HG03045 (cell line): Measurements from ENCODE around the gene PTPRJ.

Source experiments
- ATAC-seq: cut with Tn5 transposase; IDR thresholded peaks from one replicate; pipeline ENCODE4 v1.9.1; 2021; ENCODE audit warnings: mild to moderate bottlenecking, moderate library complexity; ENCODE audit not compliant: unreplicated experiment

Gene PTPRJ

DNA sequence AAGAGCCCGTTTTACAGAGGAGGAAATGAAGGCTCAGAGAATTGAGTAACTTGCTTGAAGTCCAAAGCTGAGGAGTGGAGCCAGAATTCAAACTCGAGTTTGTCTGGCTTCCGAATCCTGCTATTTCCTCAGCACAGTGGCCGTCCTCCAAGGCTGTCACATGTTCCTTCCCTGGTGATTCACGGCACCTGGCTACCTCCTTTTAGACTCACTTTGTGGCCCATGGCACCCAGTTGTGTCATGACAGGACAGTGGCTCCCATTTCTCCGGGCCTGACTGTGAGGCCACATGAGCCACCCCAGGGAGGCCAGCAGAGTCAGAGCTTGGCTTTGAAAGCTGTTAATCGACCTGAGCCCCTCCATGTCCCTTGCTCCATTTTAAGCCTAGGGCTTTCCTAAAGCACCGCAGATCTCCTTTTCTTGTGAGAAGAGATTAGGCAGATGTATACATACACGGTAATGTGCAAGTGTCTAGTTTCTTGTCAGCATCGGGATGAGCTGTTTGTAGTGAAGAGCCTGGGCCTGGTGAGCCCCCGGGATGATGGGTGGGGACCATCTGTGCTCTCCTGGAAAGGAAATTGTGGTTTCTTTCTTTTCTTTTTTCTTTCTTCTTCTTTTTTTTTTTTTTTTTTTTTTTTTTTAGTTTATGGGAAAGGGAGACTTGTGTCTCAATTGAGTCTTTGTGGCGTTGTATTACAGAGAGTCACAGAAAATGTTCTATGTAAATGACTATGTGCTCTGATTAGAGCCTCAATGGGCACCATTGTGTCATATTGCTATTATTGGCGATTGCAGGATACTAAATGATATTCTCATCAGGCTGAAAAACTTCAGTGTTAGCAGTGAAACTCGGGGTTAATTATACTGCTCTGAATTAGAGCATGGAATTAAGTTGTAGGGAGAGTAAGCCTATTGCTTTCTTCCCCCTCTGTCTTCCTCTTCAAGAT is 54.8 kb downstream of the PTPRJ start:
- no peak for ATAC-seq

GRCh38 chr11:48036011-48036410 is 55.7 kb downstream of the PTPRJ start:
- no peak for ATAC-seq

DNA sequence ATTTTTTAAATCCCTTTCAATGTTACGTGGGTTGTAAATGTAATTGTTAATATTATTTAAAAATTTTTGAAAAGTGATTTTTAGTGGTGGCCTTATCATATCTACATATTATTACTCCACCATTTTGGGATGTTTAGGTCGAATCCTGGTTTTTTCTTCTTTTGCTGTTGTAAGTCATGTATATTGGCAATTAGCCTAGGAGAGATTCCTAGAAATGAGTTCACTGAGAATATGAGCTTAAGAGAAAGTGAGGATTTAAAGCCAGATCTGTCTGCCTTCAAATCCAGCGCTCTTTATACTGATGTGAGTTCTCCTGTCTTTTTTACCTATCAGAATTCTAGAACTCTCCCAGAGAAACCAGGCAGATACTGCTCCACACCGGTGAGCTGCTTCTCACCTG is 56.1 kb downstream of the PTPRJ start:
- no peak for ATAC-seq

DNA sequence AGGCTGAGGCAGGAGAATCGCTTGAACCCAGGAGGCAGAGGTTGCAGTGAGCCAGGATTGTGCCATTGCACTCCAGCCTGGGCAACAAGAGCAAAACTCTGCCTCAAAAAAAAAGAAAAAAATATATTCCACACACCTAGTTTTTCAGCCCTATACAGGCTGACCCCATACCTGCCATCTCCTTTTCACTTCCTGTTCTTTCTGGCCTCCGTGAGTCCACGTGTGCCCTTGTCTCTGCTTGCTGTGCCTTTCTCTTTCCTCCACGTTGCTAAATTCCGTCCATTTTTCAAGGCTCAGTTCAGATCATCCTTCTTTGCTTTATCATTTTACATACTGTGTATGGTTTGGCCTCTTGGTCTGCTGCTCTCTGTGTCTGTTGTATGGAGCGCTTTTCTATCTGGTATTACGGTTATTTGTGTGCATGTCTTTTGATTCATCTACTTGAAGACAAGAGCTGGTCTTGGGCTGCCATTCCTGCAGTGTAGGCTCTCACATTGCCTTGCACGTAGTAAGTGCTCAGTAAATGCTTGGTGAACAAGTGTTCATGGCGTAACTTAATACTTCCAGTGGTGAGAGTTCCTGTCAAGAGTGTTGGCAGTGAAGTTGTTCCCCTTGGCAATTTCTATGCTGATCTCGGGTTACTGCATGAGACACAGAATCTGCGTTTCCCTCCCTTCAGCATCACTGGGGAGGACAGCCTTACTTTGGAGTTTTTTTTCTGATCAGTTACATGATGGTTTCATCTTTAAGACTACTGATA is 57.5 kb downstream of the PTPRJ start:
- ATAC-seq, result no peak

- ATAC-seq, result no peak
Measured at GRCh38 chr11:48040830-48041444, 60.6 kb downstream of the PTPRJ start.

- ATAC-seq, result no peak
Measured at GRCh38 chr11:48041877-48042695, 61.7 kb downstream of the PTPRJ start.

DNA sequence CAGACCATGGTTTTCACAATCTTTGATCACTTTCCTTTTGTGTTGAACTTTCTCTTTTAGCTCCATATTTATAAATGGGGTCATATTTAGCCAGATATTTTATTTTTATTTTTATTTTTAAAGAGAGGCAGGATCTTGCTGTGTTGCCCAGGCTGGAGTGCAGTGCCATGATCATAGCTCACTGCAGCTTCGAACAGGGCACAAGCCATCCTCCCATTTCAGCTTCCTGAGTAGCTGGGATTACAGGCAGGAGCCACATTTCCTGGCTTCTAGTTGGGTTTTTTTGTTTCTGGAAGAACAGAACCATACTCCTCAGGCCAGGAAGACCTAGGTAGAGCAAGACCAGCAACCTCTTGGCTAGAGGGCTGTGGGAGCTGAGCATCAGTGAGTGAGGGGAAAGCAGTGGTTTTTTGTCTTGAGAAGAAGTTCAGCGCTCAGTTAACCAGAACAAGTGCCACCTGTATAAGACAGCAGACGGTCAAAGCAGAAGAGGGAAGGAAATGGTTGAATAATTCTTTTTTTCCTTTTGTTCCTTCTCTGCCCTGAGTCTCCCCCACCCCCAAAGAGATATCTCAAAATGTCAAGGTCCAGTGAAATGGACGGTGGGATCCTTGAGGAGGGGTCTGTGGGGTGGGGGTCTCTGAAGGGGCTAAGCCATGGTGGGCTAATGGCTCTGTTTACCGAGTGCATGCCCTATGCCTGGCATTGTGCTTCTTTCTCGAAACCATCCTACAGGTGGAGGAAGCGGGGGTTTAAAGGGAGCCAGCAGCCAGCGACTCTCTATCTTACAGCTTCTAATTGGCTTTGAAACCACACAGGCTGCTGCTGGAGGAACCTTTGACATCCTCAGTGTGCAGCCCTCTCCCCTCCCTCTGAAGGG is 63.0 kb downstream of the PTPRJ start:
- ATAC-seq, result no peak

DNA sequence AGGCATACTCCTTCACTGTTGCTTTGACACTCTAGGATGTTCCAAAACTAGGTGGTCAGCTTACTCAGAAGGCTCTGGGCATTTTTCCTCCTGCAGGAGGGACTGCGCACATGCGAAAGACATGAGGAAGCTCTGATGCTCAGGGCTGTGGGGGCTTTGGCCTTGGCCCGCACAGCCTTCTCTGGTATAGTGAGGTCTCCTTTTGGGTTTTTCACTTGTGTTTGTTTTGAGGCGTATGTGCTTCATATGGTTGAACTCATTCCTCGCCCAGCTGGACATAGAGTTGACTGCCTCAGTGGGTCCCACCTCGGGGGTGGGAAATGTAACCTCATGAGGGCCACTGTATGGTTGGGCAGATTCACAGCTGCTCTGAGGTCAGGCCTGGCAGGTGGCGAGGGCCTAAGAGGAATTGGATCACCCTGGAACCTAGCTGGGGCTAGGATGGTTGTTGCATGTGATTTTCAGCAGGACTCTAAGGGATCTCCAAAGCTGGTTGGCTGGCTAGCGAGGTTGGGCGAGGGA is 63.7 kb downstream of the PTPRJ start:
- ATAC-seq, result no peak

GRCh38 chr11:48044577-48044976 is 64.2 kb downstream of the PTPRJ start:
- no peak for ATAC-seq

DNA sequence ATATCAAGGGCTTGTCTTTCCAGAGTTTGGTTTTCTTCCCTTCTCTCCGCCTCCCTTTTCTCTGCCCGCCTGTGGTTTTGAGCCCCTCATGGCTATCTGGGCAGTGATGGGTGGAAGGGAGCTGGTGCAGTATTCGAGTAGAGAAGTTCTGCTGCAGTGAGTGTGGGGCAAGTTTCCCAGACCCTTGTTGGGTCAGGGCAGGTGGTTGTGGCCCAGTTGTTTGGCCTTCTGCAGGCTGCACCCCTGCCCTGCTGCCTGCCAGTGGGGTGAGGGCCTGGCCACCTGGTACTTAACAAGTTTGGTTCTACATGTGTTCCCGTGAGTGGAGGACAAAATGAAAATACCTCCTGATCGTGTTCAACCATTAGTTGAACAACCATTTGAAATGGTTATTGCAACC is 65.2 kb downstream of the PTPRJ start:
- no peak for ATAC-seq

GRCh38 chr11:48047616-48048015 is 67.3 kb downstream of the PTPRJ start:
- ATAC-seq, result no peak

DNA sequence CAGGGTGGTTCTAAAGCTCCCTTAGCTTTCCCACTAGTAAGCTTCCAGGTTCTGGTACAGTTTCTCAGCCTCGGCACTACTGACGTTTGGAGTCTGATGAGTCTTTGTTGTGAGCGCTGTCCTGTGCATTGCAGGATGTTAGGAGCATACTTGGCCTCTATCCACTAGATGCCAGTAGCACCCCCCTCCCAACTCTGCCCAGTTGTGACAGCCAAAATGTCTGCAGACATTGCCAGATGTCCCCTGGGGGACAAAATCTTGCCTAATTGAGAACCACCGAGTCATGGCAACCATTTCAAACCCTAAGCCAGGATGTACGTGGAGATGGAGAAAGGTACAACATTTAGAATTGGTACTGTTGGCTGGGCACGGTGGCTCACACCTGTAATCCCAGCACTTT is 68.7 kb downstream of the PTPRJ start:
- ATAC-seq, result no peak

DNA sequence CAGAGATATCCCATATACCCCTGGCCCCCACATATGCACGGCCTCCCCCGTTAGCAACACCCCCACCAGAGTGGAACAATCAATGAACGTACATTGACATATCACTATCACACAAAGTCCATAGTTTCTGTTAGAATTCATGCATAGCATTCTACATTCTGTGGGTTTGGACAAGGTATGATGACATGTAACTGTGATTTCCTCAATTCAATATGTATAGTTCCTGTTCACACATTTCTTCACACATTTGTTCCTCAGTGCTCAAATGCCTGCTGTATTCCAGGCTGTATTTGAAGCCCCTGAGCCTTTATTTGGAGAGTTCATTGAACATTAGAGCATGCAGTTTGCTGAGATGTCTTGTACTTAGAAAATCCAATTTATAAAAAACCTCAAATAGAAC is 69.9 kb downstream of the PTPRJ start:
- no peak for ATAC-seq

DNA sequence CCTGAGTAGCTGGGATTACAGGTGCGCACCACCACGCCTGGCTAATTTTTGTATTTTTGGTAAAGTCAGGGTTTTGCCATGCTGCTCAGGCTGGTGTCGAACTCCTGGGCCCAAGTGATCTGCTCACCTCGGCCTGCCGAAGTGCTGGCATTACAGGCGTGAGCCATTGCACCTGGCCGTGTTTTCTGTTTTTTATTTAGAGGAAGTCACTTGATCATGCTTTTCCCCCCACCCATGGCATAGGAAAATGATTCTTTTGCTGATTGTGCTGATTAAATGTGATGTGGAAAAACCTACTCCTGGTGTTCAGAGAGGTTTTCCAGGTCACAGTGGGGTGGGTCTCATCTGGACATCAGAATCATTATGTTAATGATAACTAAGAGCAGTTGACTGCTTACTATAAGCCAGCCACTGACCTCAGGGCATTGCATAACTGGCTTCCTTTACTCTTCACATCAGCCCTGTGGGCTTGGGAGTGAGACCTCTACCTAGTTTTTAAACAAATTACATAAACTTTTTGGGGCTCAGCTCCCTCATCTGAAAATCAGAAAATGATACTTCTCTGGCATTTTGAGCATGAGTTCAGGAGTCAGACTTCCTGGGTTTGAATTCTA is 71.0 kb downstream of the PTPRJ start:
- no peak for ATAC-seq

- ATAC-seq, result no peak
Measured at GRCh38 chr11:48052183-48053044, 72.1 kb downstream of the PTPRJ start.

DNA sequence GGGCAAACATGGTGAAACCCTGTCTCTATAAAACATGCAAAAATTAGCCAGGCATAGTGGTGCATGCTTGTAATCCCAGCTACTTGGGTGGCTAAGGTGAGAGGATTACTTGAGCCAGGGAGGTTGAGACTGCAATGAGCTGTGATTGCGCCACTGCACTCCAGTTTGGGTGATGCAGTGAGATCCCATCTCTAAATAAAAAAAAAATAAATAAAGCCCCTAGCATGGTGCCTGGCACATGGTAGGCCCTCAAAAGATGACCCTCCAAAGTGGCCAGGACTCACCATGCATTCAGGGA is 74.6 kb downstream of the PTPRJ start:
- ATAC-seq, result no peak

DNA sequence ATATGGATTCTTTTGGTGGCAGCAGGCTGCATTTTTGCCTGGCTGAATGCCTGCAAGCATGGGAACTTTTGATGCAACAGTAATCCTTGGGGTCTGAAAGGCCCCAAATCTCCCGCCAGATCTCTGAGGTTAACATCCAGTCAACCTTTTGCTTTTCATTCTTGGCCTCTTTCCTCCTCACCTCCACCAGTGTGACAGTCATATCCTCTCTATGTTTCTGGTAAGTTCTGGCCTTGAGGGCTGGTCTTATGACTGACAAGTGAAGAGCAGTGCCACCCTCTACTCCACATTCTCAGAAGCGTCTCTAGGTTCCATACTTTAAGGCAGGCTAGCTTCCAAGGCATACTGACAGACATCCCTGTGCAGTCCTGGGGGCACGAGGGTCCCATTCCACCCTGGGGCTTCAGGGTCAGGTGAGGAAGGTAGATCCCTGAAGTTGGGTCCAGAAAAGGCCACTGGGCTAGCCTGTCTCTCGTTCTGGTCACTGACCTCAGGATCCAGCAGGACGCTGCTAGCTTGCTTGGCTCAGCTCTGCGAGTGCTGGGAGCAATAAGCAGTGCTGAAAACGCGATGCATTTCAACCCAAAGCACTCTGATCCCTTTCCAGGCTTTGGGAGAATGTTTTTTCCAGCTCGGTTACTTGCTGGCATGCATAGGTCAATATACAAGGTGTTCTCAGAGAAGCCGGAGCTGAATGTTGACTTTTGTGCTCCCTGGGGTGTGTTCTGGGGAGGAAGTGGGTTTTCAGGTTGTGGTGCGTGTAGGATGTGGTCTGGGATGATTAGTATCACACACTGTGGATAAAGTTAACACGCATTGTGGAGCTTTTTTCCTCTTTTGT is 75.2 kb downstream of the PTPRJ start:
- no peak for ATAC-seq
